ENCODE results near the gene TRPM3. TPM values are rescaled to one million over a fixed set of nuclear protein-coding genes. Genes with fewer than 3 reads are reported as not detected.

Gene TRPM3
- total and polyA plus RNA-seq, 2 of the 13 experiments (the other 11 are each of a cell fraction or from before 2014, with no cell fraction given) = not detected

DNA sequence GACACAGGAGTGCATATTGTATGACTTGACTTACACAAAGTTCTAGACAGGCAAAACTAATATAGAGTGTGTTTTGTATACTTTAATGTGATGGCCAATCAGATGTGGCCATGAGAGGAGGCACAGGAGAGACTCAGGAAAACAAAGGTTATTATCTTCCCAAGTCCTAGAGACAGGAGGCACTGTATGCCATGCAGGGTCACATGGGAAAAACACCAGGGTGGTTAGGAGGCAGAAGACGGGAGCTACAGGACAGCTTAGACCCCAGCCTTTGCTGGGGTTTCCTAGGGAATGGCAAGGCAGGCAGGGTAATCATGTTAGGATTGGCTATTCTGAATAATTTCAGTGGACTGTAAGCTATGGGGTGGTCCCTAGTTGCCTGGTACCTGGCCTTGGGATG lies 16.2 kb downstream of the TRPM3 start:
- Histone ChIP-seq H3K4me3 (replicated peaks in 1 of 3; ENCODE audit: insufficient read depth in 1 of 3, low read depth in 2 of 3, low read length in 3 of 3) (no peak overlapping the region), H3K36me3 (replicated peaks in 1 of 2; ENCODE audit: control insufficient read depth in 1 of 2, insufficient read depth in 2 of 2, low read length in 2 of 2) (no peaks in the 10 kb centered on the region), H3K4me1 (ENCODE audit: insufficient read depth, low read length) (no peaks in the 10 kb centered on the region), H3K9ac (ENCODE audit: insufficient read depth, low read depth, low read length) (no peak overlapping the region), H3K79me2 (ENCODE audit: insufficient read depth, low read length) (no peaks in the 10 kb centered on the region), H2AFZ (ENCODE audit: low read length) (no peak overlapping the region), H4K20me1 (ENCODE audit: insufficient read depth, low read length) (no peaks in the 10 kb centered on the region), H3K9me3 (ENCODE audit: low read length) (no peaks in the 10 kb centered on the region), H3K27ac (ENCODE audit: extremely low read length, insufficient read depth, low read length) (no peak overlapping the region), H3K27me3 (ENCODE audit: control insufficient read depth in 1 of 2, insufficient read depth in 2 of 2, low read length in 2 of 2) (no peaks in the 10 kb centered on the region; a peak in 1 of 5 replicates), H3K4me2 (ENCODE audit: low read depth, low read length) (no peak overlapping the region)
- FAIRE-seq (no peak), ATAC-seq (no peak), DNase-seq (ENCODE audit: low spot score) (no peak)
- ChIA-PET CTCF (ENCODE audit: low intra/inter-chr PET ratio, low total read pairs) (no interaction called here), POLR2A (no interaction called here)
- intact Hi-C loops (cut with micrococcal nuclease; ENCODE audit: unreplicated experiment) = no loop called here
- in situ Hi-C loops (cut with HindIII; ENCODE audit: extremely low pct_ligation_motif_present, low pct_unique_long_range_greater_than_20kb) = no loop called here
- WGBS (ENCODE audit: low lambda C conversion rate) = 33% methylated on average over 1 of the region's 1 CpG
- no TSS peak for BruUV-seq (replicated peaks)
- TF ChIP-seq SUZ12 (IDR thresholded peaks at IDR 0.05; ENCODE audit: low read depth, low read length) (no peak), ZNF883 (CRISPR knock-in tag; IDR thresholded peaks at IDR 0.05; ENCODE audit: not compliant biosample characterization) (no peak), ZSCAN29 (CRISPR knock-in tag; conservative IDR thresholded peaks at IDR 0.05) (no peak), ZNF230 (CRISPR knock-in tag; IDR thresholded peaks at IDR 0.05) (no peak), DMAP1 (CRISPR knock-in tag; IDR thresholded peaks at IDR 0.05) (no peak), SAFB2 (CRISPR knock-in tag; IDR thresholded peaks at IDR 0.05; ENCODE audit: borderline replicate concordance, low read depth) (no peak), ZNF367 (CRISPR knock-in tag; IDR thresholded peaks at IDR 0.05; ENCODE audit: borderline replicate concordance) (no peak), ZNF33A (CRISPR knock-in tag; IDR thresholded peaks at IDR 0.05; ENCODE audit: borderline replicate concordance) (no peak), SMARCE1 (IDR thresholded peaks at IDR 0.05; ENCODE audit: borderline replicate concordance) (no peak), ZIK1 (CRISPR knock-in tag; IDR thresholded peaks at IDR 0.05; ENCODE audit: borderline replicate concordance, low read depth) (no peak), ZFP36L1 (CRISPR knock-in tag; IDR thresholded peaks at IDR 0.05) (no peak), RCOR2 (CRISPR knock-in tag; IDR thresholded peaks at IDR 0.05) (no peak)
- TF ChIP-seq, protein P1, sequence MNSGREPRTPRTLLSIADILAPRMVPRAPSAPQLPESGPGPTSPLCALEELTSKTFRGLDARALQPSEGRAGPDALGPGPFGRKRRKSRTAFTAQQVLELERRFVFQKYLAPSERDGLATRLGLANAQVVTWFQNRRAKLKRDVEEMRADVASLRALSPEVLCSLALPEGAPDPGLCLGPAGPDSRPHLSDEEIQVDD (CRISPR knock-in tag; IDR thresholded peaks at IDR 0.05; ENCODE audit: borderline replicate concordance) = no peak
- TF ChIP-seq, protein P2, sequence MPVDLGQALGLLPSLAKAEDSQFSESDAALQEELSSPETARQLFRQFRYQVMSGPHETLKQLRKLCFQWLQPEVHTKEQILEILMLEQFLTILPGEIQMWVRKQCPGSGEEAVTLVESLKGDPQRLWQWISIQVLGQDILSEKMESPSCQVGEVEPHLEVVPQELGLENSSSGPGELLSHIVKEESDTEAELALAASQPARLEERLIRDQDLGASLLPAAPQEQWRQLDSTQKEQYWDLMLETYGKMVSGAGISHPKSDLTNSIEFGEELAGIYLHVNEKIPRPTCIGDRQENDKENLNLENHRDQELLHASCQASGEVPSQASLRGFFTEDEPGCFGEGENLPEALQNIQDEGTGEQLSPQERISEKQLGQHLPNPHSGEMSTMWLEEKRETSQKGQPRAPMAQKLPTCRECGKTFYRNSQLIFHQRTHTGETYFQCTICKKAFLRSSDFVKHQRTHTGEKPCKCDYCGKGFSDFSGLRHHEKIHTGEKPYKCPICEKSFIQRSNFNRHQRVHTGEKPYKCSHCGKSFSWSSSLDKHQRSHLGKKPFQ (CRISPR knock-in tag; IDR thresholded peaks at IDR 0.05; ENCODE audit: insufficient replicate concordance) = no peak
- TF ChIP-seq, protein P3, sequence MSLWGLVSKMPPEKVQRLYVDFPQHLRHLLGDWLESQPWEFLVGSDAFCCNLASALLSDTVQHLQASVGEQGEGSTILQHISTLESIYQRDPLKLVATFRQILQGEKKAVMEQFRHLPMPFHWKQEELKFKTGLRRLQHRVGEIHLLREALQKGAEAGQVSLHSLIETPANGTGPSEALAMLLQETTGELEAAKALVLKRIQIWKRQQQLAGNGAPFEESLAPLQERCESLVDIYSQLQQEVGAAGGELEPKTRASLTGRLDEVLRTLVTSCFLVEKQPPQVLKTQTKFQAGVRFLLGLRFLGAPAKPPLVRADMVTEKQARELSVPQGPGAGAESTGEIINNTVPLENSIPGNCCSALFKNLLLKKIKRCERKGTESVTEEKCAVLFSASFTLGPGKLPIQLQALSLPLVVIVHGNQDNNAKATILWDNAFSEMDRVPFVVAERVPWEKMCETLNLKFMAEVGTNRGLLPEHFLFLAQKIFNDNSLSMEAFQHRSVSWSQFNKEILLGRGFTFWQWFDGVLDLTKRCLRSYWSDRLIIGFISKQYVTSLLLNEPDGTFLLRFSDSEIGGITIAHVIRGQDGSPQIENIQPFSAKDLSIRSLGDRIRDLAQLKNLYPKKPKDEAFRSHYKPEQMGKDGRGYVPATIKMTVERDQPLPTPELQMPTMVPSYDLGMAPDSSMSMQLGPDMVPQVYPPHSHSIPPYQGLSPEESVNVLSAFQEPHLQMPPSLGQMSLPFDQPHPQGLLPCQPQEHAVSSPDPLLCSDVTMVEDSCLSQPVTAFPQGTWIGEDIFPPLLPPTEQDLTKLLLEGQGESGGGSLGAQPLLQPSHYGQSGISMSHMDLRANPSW (CRISPR knock-in tag; IDR thresholded peaks at IDR 0.05; ENCODE audit: borderline replicate concordance) = no peak
- TF ChIP-seq, protein P4, sequence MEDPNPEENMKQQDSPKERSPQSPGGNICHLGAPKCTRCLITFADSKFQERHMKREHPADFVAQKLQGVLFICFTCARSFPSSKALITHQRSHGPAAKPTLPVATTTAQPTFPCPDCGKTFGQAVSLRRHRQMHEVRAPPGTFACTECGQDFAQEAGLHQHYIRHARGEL (CRISPR knock-in tag; IDR thresholded peaks at IDR 0.05) = no peak
- TF ChIP-seq, protein P5, sequence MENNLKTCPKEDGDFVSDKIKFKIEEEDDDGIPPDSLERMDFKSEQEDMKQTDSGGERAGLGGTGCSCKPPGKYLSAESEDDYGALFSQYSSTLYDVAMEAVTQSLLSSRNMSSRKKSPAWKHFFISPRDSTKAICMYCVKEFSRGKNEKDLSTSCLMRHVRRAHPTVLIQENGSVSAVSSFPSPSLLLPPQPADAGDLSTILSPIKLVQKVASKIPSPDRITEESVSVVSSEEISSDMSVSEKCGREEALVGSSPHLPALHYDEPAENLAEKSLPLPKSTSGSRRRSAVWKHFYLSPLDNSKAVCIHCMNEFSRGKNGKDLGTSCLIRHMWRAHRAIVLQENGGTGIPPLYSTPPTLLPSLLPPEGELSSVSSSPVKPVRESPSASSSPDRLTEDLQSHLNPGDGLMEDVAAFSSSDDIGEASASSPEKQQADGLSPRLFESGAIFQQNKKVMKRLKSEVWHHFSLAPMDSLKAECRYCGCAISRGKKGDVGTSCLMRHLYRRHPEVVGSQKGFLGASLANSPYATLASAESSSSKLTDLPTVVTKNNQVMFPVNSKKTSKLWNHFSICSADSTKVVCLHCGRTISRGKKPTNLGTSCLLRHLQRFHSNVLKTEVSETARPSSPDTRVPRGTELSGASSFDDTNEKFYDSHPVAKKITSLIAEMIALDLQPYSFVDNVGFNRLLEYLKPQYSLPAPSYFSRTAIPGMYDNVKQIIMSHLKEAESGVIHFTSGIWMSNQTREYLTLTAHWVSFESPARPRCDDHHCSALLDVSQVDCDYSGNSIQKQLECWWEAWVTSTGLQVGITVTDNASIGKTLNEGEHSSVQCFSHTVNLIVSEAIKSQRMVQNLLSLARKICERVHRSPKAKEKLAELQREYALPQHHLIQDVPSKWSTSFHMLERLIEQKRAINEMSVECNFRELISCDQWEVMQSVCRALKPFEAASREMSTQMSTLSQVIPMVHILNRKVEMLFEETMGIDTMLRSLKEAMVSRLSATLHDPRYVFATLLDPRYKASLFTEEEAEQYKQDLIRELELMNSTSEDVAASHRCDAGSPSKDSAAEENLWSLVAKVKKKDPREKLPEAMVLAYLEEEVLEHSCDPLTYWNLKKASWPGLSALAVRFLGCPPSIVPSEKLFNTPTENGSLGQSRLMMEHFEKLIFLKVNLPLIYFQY (CRISPR knock-in tag; IDR thresholded peaks at IDR 0.05; ENCODE audit: borderline replicate concordance) = no peak

All from HepG2 (cell line).